K562 (cell line): ENCODE results near the gene MGAT5. TPM values are rescaled to one million over a fixed set of nuclear protein-coding genes. Genes with fewer than 3 reads are reported as not detected.

Experiments
- ATAC-seq: fragments of 200-7000 bp; cut with Tn5 transposase; 3 replicates; pipeline ENCODE4 v1.9.1; 2020; ENCODE audit warnings: moderate library complexity
- BruUV-seq: library from RNA; stranded (reverse); fragments of 400-500 nt; replicated peaks from 2 replicates; lab custom pipeline; 2021; lab: Mats Ljungman, UMichigan
- CTCF ChIA-PET: fragments of 300-600 bp; formaldehyde crosslinking; extraction: SDS; loops from one replicate; lab custom pipeline; 2021; ENCODE audit warnings: low intra/inter-chr PET ratio; lab: Yijun Ruan, JAX
- POLR2A ChIA-PET: fragments of 300-600, 350-650 bp; sonication (Branson Sonifier 250); formaldehyde crosslinking; extraction: SDS; loops from one replicate; lab custom pipeline; 2021; ENCODE audit warnings: antibody characterized with exemption, inconsistent platforms; lab: Yijun Ruan, JAX
- DNase-seq, 4 experiments: peaks; one replicate each; pipeline versions ENCODE4 v3.0.0 to v3.0.0-alpha.2; 2011 to 2018; ENCODE audit warnings: low spot score in 3 of 4, mixed read lengths in 3 of 4; ENCODE audit errors: extremely low read depth in 1 of 4
- FAIRE-seq: peaks from 2 replicates; lab custom pipeline; 2011; peaks lifted over from hg19 to GRCh38; lab: Jason Lieb, UNC
- H2AFZ ChIP-seq: 2 replicates; pipeline ENCODE4 v1.6.0; 2011; ENCODE audit warnings: low read depth, low read length, control low read depth, inconsistent platforms
- H3K27ac ChIP-seq: fragments of 200-600 bp; 3 replicates; pipeline ENCODE4 v1.8.0; 2011; ENCODE audit warnings: low read depth, mild to moderate bottlenecking, control low read depth, inconsistent platforms, low read length, moderate library complexity, mixed read lengths; ENCODE audit errors: extremely low read depth
- H3K27me3 ChIP-seq, 2 experiments: fragments of 300-600 bp in 1 of 2; 2 replicates in 1 of 2; 3 replicates in 1 of 2; pipeline versions ENCODE4 v1.6.0 to v1.8.0; 2011; ENCODE audit warnings: inconsistent platforms in 2 of 2, low read length in 2 of 2, mild to moderate bottlenecking in 1 of 2, mixed read lengths in 1 of 2, moderate library complexity in 1 of 2; ENCODE audit not compliant: control insufficient read depth in 2 of 2, insufficient read depth in 2 of 2
- H3K36me3 ChIP-seq: fragments of 300-600 bp; 3 replicates; pipeline ENCODE4 v1.8.0; 2011; ENCODE audit warnings: mild to moderate bottlenecking, low read length, inconsistent platforms; ENCODE audit not compliant: control insufficient read depth, insufficient read depth
- H3K4me1 ChIP-seq, 2 experiments: fragments of 200-600 bp in 1 of 2; replicated peaks in 1 of 2; 2 replicates in 1 of 2; 3 replicates in 1 of 2; pipeline versions ENCODE4 v1.5.1 to v1.8.0; 2011; ENCODE audit warnings: inconsistent platforms in 2 of 2, low read length in 2 of 2, mild to moderate bottlenecking in 1 of 2, mixed read lengths in 1 of 2, moderate library complexity in 1 of 2; ENCODE audit not compliant: control insufficient read depth in 2 of 2, insufficient read depth in 2 of 2
- H3K4me2 ChIP-seq: 2 replicates; pipeline ENCODE4 v1.6.1; 2011; ENCODE audit warnings: low read length, control low read depth, inconsistent platforms, mixed read lengths; ENCODE audit not compliant: insufficient read depth
- H3K4me3 ChIP-seq: fragments of 200-600 bp; sonication (generic), shearing (Covaris generic); 2 replicates; pipeline ENCODE4 v1.5.1; 2016; ENCODE audit warnings: control low read depth, inconsistent platforms
- H3K79me2 ChIP-seq: fragments of 200-600 bp; 3 replicates; pipeline ENCODE4 v1.8.0; 2011; ENCODE audit warnings: low read length, inconsistent platforms; ENCODE audit not compliant: control insufficient read depth, insufficient read depth
- H3K9ac ChIP-seq, 2 experiments: 2 replicates each; pipeline versions ENCODE4 v1.6.0 to v1.6.1; 2011; ENCODE audit warnings: low read depth in 2 of 2, low read length in 2 of 2, control low read depth in 1 of 2, inconsistent platforms in 1 of 2, mild to moderate bottlenecking in 1 of 2, mixed read lengths in 1 of 2; ENCODE audit not compliant: insufficient read depth in 1 of 2
- H3K9me1 ChIP-seq: one replicate; pipeline ENCODE4 v1.6.0; 2011; ENCODE audit warnings: inconsistent platforms, mild to moderate bottlenecking, low read length, moderate library complexity; ENCODE audit not compliant: control insufficient read depth, insufficient read depth
- H3K9me3 ChIP-seq: replicated peaks from 2 replicates; pipeline ENCODE4 v1.5.1; 2011; ENCODE audit warnings: low read depth, low read length, inconsistent platforms; ENCODE audit not compliant: control insufficient read depth, insufficient read depth
- H4K20me1 ChIP-seq: replicated peaks from 2 replicates; pipeline ENCODE4 v1.6.1; 2011; ENCODE audit warnings: low read length, inconsistent platforms, mixed read lengths; ENCODE audit not compliant: control insufficient read depth, insufficient read depth
- CC2D1A ChIP-seq: fragments of 450-650 bp; IDR thresholded peaks from 2 replicates; pipeline ENCODE4 v1.6.1; 2017; ENCODE audit warnings: mild to moderate bottlenecking
- GMEB1 ChIP-seq: fragments of 250-450 bp; sonication (Bioruptor Pico); IDR thresholded peaks from 2 replicates; pipeline ENCODE4 v1.4.0; 2020; ENCODE audit warnings: mild to moderate bottlenecking
- MEF2A ChIP-seq: IDR thresholded peaks from 2 replicates; pipeline ENCODE4 v1.6.1; 2011; ENCODE audit warnings: low read depth, mild to moderate bottlenecking, low read length, moderate library complexity; ENCODE audit not compliant: control insufficient read depth
- MIER1 ChIP-seq: fragments of 450-650 bp; IDR thresholded peaks from 2 replicates; pipeline ENCODE4 v1.6.1; 2016; ENCODE audit warnings: antibody characterized with exemption, mild to moderate bottlenecking, low read depth
- MYNN ChIP-seq, 2 experiments: sonication (generic); formaldehyde crosslinking in 1 of 2; IDR thresholded peaks; 2 replicates each; pipeline versions ENCODE4 v1.5.0 to v1.6.1; 2016 to 2020; ENCODE audit warnings: antibody characterized with exemption in 1 of 2, missing genetic modification reagents in 1 of 2
- NCOA4 ChIP-seq: fragments of 450-650 bp; IDR thresholded peaks from 2 replicates; pipeline ENCODE4 v1.6.1; 2018; ENCODE audit warnings: mild to moderate bottlenecking; ENCODE audit not compliant: partially characterized antibody
- NCOR1 ChIP-seq: fragments of 450-650 bp; IDR thresholded peaks from 2 replicates; pipeline ENCODE4 v1.6.1; 2016; ENCODE audit warnings: mild to moderate bottlenecking, moderate library complexity
- POLR2AphosphoS5 ChIP-seq: IDR thresholded peaks from 2 replicates; pipeline ENCODE4 v1.6.1; 2011; ENCODE audit warnings: mild to moderate bottlenecking, low read depth, low read length, moderate library complexity; ENCODE audit not compliant: control insufficient read depth, insufficient read depth
- SIX5 ChIP-seq, 2 experiments: IDR thresholded peaks; 2 replicates each; pipeline ENCODE4 v1.6.1; 2011; ENCODE audit warnings: low read length in 2 of 2, borderline replicate concordance in 1 of 2, low read depth in 1 of 2, mild to moderate bottlenecking in 1 of 2, moderate library complexity in 1 of 2; ENCODE audit not compliant: insufficient read depth in 1 of 2
- THAP12 ChIP-seq: fragments of 250-450 bp; sonication (Bioruptor Pico); IDR thresholded peaks from 2 replicates; pipeline ENCODE4 v1.9.0; 2021; ENCODE audit warnings: mild to moderate bottlenecking, inconsistent platforms
- YBX1 ChIP-seq: fragments of 450-650 bp; IDR thresholded peaks from 2 replicates; pipeline ENCODE4 v1.7.1; 2016; ENCODE audit warnings: mild to moderate bottlenecking
- WGBS: fragments of 100-300 bp; shearing (Covaris generic); methylation state at CpG from one replicate; pipeline ENCODE4 v1.1.6; 2016; ENCODE audit warnings: low coverage, mixed read lengths; ENCODE audit not compliant: insufficient coverage; ENCODE audit errors: missing lambda C conversion rate; 5-methylcytosine and 5-hydroxymethylcytosine counted together
- in situ Hi-C: fragments of 300-500 bp; cut with MboI; formaldehyde crosslinking; loops from 4 replicates; pipeline ENCODE4 v1.15.0; 2018; ENCODE audit warnings: inconsistent platforms, mixed read lengths
- intact Hi-C: fragments of 100-400 bp; cut with micrococcal nuclease; formaldehyde crosslinking; loops from 2 replicates; pipeline ENCODE4 v1.14.2; 2022
- polyA plus RNA-seq, 8 experiments: library from polyadenylated mRNA; depleted of rRNA in 4 of 8; stranded (reverse) in 5 of 8; unstranded in 3 of 8; fragments of >200 nt; fragmentation: Nextera tagmentation in 2 of 8; fragmentation: Illumina TruSeq in 1 of 8; extraction: Ambion mirVana in 2 of 8; extraction: Trizol in 1 of 8; gene quantifications; 2 replicates each; pipeline versions ENCODE4 v1.2.1 to v1.2.3, GENCODE V29; 2011 to 2014; ENCODE audit warnings: inconsistent platforms in 1 of 8, missing spikeins in 1 of 8
- total RNA-seq, 7 experiments: library from RNA; depleted of rRNA in 6 of 7; stranded (reverse); fragments of >200 nt in 6 of 7; fragmentation: Illumina TruSeq in 2 of 7; extraction: Trizol in 2 of 7; gene quantifications; 2 replicates each; pipeline versions ENCODE4 v1.2.1 to v1.2.3, GENCODE V29; 2011 to 2021; ENCODE audit warnings: low replicate concordance in 1 of 7

MGAT5 gene
- total and polyA plus RNA-seq, 9 of the 15 experiments (the other 6 are each of a cell fraction or from before 2014, with no cell fraction given), result 1.6 to 18.6 (median 11.1) TPM

GRCh38 chr2:134271758-134272157 lies 17.9 kb downstream of the MGAT5 start:
- Histone ChIP-seq H4K20me1 (no peaks in the 10 kb centered on the region), H3K4me1 (no peaks in the 10 kb centered on the region), H3K27ac (no peak overlapping the region), H3K4me2 (no peak overlapping the region), H3K9me1 (no peaks in the 10 kb centered on the region), H3K4me3 (no peak overlapping the region), H3K36me3 (no peaks in the 10 kb centered on the region; the same call in 2 of the 3 replicates), H3K27me3 (no peaks in the 10 kb centered on the region), H3K9me3 (no peaks in the 10 kb centered on the region), H3K9ac (no peak overlapping the region), H2AFZ (no peak overlapping the region), H3K79me2 (no peaks in the 10 kb centered on the region)
- FAIRE-seq (no peak), ATAC-seq (no peak), DNase-seq (no peak)
- 59% methylated on average over 2 of the region's 2 CpGs for WGBS
- in situ Hi-C loops, result no loop called here
- BruUV-seq, result no TSS peak
- intact Hi-C loops, result no loop called here
- ChIA-PET POLR2A (interaction anchor here (0.6 kb wide), 1 partner anchor 261 kb away, joined by 4 read pairs; no protein-coding TSS in a partner anchor), CTCF (no interaction called here)
- no peak for TF ChIP-seq NCOR1
- no peak for TF ChIP-seq MYNN (IDR thresholded peaks at IDR 0.05)
- no peak for TF ChIP-seq MYNN (CRISPR knock-in tag; IDR thresholded peaks at IDR 0.05)
- TF ChIP-seq CC2D1A, result no peak
- TF ChIP-seq MIER1, result no peak
- TF ChIP-seq YBX1, result no peak
- TF ChIP-seq POLR2AphosphoS5, result no peak
- TF ChIP-seq MEF2A, result no peak
- TF ChIP-seq NCOA4, result no peak
- TF ChIP-seq SIX5 (IDR thresholded peaks at IDR 0.05; ENCODE audit: borderline replicate concordance in 1 of 2, insufficient read depth in 1 of 2, low read depth in 1 of 2, low read length in 2 of 2), result no peak
- no peak for TF ChIP-seq GMEB1
- no peak for TF ChIP-seq THAP12 (CRISPR knock-in tag)
